Sigmoid colon (tissue), 4 donors: Measurements from ENCODE around the gene ETV6.

Experiments used
- EP300 ChIP-seq, 4 donors: sonication (generic); formaldehyde crosslinking; IDR thresholded peaks; one replicate each; pipeline ENCODE4 v1.6.1; 2017; ENCODE audit warnings: antibody characterized with exemption in 4 of 4
- TF ChIP-seq, protein P1 (sequence below), 4 experiments: fragments of 450-650 bp in 3 of 4; fragments of 200-600 bp in 1 of 4; IDR thresholded peaks; one replicate each; pipeline ENCODE4 v1.5.1; 2016 to 2019; ENCODE audit warnings: antibody characterized with exemption in 4 of 4, mild to moderate bottlenecking in 3 of 4, moderate library complexity in 2 of 4

DNA sequence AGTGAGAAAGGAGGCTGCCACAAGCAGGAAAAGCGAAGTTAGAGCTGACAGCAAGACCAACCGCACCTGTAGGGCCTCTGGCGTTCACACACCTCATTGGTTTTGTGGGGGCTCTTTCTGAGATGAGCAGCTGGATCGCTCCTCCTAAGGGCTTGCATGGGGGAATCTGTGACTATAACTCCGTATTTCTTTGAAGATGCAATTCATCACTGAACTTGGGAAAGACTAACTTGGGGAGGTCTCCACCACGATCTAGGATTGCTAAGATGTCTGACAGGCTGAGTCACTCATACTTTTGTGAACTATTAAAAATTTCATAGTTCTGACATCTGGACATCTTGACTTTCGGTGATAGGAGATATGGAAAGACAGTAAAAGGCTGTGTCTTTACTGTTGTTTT is 173.6 kb downstream of the ETV6 start:
- TF ChIP-seq, protein P1, sequence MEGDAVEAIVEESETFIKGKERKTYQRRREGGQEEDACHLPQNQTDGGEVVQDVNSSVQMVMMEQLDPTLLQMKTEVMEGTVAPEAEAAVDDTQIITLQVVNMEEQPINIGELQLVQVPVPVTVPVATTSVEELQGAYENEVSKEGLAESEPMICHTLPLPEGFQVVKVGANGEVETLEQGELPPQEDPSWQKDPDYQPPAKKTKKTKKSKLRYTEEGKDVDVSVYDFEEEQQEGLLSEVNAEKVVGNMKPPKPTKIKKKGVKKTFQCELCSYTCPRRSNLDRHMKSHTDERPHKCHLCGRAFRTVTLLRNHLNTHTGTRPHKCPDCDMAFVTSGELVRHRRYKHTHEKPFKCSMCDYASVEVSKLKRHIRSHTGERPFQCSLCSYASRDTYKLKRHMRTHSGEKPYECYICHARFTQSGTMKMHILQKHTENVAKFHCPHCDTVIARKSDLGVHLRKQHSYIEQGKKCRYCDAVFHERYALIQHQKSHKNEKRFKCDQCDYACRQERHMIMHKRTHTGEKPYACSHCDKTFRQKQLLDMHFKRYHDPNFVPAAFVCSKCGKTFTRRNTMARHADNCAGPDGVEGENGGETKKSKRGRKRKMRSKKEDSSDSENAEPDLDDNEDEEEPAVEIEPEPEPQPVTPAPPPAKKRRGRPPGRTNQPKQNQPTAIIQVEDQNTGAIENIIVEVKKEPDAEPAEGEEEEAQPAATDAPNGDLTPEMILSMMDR (IDR thresholded peaks at IDR 0.05): no peak
- TF ChIP-seq EP300 (IDR thresholded peaks at IDR 0.05): no peak
